Measurements from ENCODE around the gene SPIB.

The SPIB gene

DNA sequence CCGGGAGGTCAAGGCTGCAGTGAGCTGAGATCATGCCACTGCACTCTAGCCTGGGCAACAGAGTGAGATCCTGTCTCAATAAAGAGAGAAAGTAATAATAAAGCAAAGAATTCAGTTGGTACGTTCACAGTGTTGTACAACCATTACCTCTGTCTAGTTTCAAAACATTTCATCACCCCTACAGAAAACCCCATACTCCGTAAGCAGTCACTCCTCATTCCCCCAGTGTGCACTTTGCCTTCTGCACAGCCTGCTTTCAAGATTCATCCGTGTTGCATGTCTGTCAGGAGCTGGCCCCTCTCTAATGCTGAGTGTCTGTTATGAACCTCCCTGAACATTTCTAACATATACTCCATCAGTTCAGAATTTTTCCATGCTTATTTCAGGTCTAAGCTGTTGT, 25.1 kb upstream of the SPIB start:
- ATAC-seq: no peak
- TF ChIP-seq ESRRG (CRISPR knock-in tag; IDR thresholded peaks at IDR 0.05) (no peak), OSR1 (CRISPR knock-in tag; IDR thresholded peaks at IDR 0.05) (no peak), ARNTL (CRISPR knock-in tag; IDR thresholded peaks at IDR 0.05; ENCODE audit: borderline replicate concordance, low read depth) (no peak), ZNF70 (CRISPR knock-in tag; IDR thresholded peaks at IDR 0.05) (no peak), CSDC2 (CRISPR knock-in tag; IDR thresholded peaks at IDR 0.05) (no peak), BACH2 (CRISPR knock-in tag; IDR thresholded peaks at IDR 0.05; ENCODE audit: borderline replicate concordance) (no peak), GLIS3 (CRISPR knock-in tag; IDR thresholded peaks at IDR 0.05) (no peak), ZC3H10 (CRISPR knock-in tag; IDR thresholded peaks at IDR 0.05) (no peak), TCF4 (CRISPR knock-in tag; IDR thresholded peaks at IDR 0.05; ENCODE audit: borderline replicate concordance) (no peak), SNAI2 (CRISPR knock-in tag; IDR thresholded peaks at IDR 0.05) (no peak), ZFP30 (CRISPR knock-in tag; IDR thresholded peaks at IDR 0.05) (no peak), ISL1 (CRISPR knock-in tag; IDR thresholded peaks at IDR 0.05) (no peak), ZNF565 (CRISPR knock-in tag; conservative IDR thresholded peaks at IDR 0.05; ENCODE audit: low read depth) (no peak), PPARA (CRISPR knock-in tag; IDR thresholded peaks at IDR 0.05; ENCODE audit: borderline replicate concordance) (no peak), RARB (CRISPR knock-in tag; IDR thresholded peaks at IDR 0.05) (no peak)
- TF ChIP-seq, protein P1, sequence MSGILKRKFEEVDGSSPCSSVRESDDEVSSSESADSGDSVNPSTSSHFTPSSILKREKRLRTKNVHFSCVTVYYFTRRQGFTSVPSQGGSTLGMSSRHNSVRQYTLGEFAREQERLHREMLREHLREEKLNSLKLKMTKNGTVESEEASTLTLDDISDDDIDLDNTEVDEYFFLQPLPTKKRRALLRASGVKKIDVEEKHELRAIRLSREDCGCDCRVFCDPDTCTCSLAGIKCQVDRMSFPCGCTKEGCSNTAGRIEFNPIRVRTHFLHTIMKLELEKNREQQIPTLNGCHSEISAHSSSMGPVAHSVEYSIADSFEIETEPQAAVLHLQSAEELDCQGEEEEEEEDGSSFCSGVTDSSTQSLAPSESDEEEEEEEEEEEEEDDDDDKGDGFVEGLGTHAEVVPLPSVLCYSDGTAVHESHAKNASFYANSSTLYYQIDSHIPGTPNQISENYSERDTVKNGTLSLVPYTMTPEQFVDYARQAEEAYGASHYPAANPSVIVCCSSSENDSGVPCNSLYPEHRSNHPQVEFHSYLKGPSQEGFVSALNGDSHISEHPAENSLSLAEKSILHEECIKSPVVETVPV (CRISPR knock-in tag; IDR thresholded peaks at IDR 0.05): no peak
- TF ChIP-seq, protein P2, sequence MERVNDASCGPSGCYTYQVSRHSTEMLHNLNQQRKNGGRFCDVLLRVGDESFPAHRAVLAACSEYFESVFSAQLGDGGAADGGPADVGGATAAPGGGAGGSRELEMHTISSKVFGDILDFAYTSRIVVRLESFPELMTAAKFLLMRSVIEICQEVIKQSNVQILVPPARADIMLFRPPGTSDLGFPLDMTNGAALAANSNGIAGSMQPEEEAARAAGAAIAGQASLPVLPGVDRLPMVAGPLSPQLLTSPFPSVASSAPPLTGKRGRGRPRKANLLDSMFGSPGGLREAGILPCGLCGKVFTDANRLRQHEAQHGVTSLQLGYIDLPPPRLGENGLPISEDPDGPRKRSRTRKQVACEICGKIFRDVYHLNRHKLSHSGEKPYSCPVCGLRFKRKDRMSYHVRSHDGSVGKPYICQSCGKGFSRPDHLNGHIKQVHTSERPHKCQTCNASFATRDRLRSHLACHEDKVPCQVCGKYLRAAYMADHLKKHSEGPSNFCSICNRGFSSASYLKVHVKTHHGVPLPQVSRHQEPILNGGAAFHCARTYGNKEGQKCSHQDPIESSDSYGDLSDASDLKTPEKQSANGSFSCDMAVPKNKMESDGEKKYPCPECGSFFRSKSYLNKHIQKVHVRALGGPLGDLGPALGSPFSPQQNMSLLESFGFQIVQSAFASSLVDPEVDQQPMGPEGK (CRISPR knock-in tag; IDR thresholded peaks at IDR 0.05; ENCODE audit: borderline replicate concordance): no peak
- TF ChIP-seq, protein P3, sequence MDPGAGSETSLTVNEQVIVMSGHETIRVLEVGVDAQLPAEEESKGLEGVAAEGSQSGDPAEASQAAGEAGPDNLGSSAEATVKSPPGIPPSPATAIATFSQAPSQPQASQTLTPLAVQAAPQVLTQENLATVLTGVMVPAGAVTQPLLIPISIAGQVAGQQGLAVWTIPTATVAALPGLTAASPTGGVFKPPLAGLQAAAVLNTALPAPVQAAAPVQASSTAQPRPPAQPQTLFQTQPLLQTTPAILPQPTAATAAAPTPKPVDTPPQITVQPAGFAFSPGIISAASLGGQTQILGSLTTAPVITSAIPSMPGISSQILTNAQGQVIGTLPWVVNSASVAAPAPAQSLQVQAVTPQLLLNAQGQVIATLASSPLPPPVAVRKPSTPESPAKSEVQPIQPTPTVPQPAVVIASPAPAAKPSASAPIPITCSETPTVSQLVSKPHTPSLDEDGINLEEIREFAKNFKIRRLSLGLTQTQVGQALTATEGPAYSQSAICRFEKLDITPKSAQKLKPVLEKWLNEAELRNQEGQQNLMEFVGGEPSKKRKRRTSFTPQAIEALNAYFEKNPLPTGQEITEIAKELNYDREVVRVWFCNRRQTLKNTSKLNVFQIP (CRISPR knock-in tag; IDR thresholded peaks at IDR 0.05; ENCODE audit: borderline replicate concordance, low read depth): no peak

DNA sequence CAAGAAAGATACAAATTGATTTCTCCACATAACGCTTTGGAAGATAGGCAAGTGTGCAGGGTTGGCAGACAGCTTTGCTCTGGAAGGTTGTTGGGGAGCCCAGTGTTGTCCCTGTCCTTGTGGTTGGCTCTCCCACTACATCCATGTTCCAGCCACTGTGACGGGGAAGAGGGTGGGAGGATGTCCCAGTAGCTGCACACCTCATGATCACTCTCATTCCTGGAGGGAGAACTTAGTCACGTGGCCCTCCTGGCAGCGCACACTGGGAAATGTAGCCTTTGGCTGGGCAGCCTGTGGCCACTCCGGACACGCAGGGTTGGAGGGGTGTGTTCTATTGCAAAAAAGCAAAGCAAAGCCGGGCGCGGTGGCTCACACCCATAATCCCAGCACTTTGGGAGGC, 24.7 kb upstream of the SPIB start:
- no peak for ATAC-seq
- TF ChIP-seq ESRRG (CRISPR knock-in tag; IDR thresholded peaks at IDR 0.05) (no peak), ZFP30 (CRISPR knock-in tag; IDR thresholded peaks at IDR 0.05) (no peak), GLIS3 (CRISPR knock-in tag; IDR thresholded peaks at IDR 0.05) (no peak), PPARA (CRISPR knock-in tag; IDR thresholded peaks at IDR 0.05; ENCODE audit: borderline replicate concordance) (no peak), RARB (CRISPR knock-in tag; IDR thresholded peaks at IDR 0.05) (no peak), SNAI2 (CRISPR knock-in tag; IDR thresholded peaks at IDR 0.05) (no peak), ZNF70 (CRISPR knock-in tag; IDR thresholded peaks at IDR 0.05) (no peak)
- TF ChIP-seq, protein P4, sequence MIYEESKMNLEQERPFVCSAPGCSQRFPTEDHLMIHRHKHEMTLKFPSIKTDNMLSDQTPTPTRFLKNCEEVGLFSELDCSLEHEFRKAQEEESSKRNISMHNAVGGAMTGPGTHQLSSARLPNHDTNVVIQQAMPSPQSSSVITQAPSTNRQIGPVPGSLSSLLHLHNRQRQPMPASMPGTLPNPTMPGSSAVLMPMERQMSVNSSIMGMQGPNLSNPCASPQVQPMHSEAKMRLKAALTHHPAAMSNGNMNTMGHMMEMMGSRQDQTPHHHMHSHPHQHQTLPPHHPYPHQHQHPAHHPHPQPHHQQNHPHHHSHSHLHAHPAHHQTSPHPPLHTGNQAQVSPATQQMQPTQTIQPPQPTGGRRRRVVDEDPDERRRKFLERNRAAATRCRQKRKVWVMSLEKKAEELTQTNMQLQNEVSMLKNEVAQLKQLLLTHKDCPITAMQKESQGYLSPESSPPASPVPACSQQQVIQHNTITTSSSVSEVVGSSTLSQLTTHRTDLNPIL (CRISPR knock-in tag; IDR thresholded peaks at IDR 0.05; ENCODE audit: low read depth): no peak
- TF ChIP-seq, protein P3 (CRISPR knock-in tag; IDR thresholded peaks at IDR 0.05; ENCODE audit: borderline replicate concordance, low read depth): no peak

DNA sequence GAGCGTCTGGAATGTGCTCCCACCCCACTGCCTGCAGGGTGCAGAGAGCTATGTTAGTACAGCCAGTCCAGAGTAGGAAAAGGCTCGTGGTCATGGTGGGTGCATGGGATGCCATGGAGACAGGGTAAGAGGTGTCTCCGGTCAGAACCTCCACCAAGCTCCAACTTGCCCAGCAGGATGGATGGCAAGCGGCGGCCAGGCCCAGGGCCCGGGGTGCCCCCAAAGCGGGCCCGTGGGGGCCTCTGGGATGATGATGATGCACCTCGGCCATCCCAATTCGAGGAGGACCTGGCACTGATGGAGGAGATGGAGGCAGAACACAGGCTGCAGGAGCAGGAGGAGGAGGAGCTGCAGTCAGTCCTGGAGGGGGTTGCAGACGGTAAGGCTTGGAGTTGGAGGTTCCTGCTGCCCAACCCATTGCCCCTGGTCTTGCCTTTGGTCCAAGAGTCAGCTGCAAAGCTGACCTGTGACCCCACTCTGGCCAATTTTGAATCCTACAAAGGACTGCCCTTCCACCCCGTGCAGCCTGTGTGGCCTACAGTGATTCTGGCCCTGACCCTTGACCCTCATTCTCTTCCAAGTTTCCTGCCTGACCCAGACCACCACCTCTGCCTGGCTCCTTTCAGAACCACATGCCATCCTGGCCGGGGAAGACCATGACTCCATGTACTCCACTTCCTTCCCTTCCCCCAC, 19.9 kb upstream of the SPIB start:
- ATAC-seq: no peak
- TF ChIP-seq SNAI2 (CRISPR knock-in tag; IDR thresholded peaks at IDR 0.05) (no peak), ESRRG (CRISPR knock-in tag; IDR thresholded peaks at IDR 0.05) (no peak), ARNTL (CRISPR knock-in tag; IDR thresholded peaks at IDR 0.05; ENCODE audit: borderline replicate concordance, low read depth) (no peak), CSDC2 (CRISPR knock-in tag; IDR thresholded peaks at IDR 0.05) (no peak), ZC3H10 (CRISPR knock-in tag; IDR thresholded peaks at IDR 0.05) (no peak), OSR1 (CRISPR knock-in tag; IDR thresholded peaks at IDR 0.05) (no peak)
- TF ChIP-seq, protein P3 (CRISPR knock-in tag; IDR thresholded peaks at IDR 0.05; ENCODE audit: borderline replicate concordance, low read depth): no peak
- TF ChIP-seq, protein P1 (CRISPR knock-in tag; IDR thresholded peaks at IDR 0.05): no peak
- TF ChIP-seq, protein P5, sequence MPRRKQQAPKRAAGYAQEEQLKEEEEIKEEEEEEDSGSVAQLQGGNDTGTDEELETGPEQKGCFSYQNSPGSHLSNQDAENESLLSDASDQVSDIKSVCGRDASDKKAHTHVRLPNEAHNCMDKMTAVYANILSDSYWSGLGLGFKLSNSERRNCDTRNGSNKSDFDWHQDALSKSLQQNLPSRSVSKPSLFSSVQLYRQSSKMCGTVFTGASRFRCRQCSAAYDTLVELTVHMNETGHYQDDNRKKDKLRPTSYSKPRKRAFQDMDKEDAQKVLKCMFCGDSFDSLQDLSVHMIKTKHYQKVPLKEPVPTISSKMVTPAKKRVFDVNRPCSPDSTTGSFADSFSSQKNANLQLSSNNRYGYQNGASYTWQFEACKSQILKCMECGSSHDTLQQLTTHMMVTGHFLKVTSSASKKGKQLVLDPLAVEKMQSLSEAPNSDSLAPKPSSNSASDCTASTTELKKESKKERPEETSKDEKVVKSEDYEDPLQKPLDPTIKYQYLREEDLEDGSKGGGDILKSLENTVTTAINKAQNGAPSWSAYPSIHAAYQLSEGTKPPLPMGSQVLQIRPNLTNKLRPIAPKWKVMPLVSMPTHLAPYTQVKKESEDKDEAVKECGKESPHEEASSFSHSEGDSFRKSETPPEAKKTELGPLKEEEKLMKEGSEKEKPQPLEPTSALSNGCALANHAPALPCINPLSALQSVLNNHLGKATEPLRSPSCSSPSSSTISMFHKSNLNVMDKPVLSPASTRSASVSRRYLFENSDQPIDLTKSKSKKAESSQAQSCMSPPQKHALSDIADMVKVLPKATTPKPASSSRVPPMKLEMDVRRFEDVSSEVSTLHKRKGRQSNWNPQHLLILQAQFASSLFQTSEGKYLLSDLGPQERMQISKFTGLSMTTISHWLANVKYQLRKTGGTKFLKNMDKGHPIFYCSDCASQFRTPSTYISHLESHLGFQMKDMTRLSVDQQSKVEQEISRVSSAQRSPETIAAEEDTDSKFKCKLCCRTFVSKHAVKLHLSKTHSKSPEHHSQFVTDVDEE (CRISPR knock-in tag; IDR thresholded peaks at IDR 0.05): no peak
